Stimulated activated CD8-positive, alpha-beta memory T cell treated with anti-CD3 and anti-CD28 coated beads, Interleukin-2, amount 100 ng/mL, for 1 hour (primary cell): ENCODE measurements around the gene SH3GL1.

Experiments
- DNase-seq, 2 donors: peaks; one replicate each; pipeline ENCODE4 v3.0.0-alpha.2; 2020; ENCODE audit warnings: low read depth in 2 of 2

SH3GL1 gene, protein sequence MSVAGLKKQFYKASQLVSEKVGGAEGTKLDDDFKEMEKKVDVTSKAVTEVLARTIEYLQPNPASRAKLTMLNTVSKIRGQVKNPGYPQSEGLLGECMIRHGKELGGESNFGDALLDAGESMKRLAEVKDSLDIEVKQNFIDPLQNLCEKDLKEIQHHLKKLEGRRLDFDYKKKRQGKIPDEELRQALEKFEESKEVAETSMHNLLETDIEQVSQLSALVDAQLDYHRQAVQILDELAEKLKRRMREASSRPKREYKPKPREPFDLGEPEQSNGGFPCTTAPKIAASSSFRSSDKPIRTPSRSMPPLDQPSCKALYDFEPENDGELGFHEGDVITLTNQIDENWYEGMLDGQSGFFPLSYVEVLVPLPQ

DNA sequence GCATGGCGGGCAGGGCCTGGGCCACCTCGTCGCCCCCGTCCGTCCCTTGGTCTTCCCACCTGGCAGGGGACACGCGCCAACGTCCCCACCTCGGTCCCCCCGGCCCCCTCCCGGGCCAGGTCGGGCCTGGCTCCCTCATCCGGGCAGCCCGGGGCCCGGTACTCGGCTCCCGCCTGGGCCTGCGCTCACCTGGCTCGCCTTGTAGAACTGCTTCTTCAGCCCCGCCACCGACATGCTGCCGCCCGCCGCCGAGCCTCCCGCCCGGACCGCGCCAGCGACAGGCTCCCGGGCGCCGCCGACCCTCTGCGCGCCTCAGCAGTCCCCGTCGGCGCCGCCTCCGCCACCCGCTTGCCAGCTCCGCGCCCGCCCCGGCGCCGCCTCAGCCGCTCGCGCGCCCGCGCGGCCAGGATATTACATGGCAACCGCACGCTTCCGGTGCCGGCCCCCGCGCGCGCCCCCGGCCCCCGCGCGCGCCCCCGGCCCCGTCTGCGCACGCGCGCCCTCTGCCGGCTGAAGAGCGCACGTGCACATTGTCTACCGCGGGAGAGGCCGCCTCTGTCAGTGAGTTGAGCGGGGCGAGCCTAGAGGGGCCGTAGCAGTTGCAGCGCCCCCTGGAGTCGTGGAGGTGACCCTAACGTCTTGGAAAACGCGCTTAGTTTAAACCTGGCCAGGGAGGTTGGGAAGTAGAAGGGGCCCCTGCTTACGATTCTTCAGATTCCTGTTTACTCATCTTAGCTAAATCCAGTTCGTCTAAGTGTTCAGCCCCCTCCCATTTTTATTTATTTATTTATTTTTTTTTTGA is at the start of gene SH3GL1:
Gene SH3GL1, minus strand, starts transcription at position 413 of the 802 bp plus-strand sequence. Its CDS starts 179 bp downstream, at position 234.
- peak; percentile 90 to 92 for DNase-seq

DNA sequence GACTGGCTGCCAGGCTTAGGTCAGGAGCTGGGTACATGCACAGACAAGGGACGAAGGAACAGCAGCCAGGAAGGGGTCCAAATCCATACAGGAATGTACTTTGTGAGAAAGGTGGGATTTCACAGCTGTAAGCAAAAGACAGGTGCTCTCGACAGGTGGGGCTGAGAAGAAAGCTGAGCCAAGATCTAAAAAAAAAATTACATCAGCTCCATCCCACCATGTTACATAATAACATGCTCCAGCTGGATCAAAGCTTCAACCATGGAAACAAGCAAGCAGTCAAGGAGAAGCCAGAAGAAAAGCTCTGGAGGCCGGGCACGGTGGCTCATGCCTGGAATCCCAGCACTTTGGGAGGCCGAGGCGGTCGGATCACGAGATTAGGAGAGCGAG is 49.3 kb upstream of the SH3GL1 start:
- DNase-seq: no peak

DNA sequence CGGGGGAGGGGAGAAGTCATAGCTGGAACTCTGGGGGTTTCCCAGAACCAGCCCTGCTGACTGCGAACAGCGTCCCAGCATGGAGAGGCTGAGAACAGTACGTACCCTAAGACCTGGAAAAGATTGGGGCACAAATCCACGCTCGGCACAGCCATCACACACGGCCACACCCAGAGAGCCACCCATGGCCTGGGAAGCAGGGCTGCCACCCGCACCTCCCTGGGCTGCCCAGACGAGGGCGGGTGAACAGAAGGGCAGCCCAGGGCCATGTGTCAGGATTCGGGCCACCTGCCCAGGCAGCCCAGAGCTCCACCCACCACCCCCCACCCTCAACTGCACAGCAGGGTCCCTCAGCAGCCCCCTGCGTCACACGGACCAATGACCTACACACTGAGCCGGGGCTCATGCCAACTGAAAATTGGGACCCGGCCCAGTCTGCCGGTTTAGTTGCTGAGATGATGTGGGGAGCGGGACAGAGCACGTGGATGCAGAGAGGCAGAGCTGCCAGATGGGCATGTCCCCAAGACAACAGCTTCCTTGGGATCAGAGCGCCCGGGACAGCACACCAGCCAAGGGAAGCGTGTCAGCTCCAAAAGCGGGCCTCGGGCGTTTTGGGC is 48.8 kb upstream of the SH3GL1 start:
- DNase-seq: no peak

DNA sequence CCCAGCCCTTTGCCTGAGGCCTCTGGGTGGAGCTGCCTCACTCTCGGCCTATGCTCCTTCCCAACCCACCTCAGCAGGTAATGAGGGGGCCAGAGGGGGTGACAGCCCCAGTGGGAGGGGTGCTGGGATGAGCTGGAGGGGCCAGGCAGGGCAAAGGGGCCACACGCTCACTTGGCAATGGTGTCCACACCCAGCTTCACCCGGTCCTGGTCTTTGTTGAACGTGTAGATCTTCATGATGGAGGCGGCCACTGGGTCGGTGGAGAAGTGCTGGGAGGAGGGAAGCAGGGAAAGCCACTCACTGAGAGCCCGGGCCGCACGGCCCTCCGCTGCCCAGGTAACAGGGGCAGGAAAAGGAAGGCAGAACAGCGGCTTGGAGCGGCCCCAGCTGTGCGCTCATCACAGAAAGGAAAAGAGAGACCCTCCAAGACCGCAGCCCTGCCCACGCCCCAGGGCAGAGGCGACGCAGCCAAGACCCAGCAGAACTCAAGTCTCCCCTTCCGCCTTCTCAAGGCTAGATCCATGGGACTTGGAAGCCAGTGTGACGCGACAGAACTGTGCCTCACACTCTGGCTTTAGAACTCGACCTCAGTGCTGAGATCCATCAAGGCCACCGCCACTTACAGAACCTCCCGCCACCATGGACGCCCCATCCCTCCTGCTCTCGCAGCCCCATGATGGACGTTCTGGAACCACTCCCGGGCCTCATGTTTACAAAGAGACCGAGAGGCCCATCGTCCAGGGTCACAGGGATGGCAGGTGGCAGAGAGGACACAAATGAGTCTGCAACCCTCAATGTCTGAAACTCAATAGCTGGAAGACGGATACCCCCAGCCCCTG is 48.0 kb upstream of the SH3GL1 start:
- DNase-seq: no peak

DNA sequence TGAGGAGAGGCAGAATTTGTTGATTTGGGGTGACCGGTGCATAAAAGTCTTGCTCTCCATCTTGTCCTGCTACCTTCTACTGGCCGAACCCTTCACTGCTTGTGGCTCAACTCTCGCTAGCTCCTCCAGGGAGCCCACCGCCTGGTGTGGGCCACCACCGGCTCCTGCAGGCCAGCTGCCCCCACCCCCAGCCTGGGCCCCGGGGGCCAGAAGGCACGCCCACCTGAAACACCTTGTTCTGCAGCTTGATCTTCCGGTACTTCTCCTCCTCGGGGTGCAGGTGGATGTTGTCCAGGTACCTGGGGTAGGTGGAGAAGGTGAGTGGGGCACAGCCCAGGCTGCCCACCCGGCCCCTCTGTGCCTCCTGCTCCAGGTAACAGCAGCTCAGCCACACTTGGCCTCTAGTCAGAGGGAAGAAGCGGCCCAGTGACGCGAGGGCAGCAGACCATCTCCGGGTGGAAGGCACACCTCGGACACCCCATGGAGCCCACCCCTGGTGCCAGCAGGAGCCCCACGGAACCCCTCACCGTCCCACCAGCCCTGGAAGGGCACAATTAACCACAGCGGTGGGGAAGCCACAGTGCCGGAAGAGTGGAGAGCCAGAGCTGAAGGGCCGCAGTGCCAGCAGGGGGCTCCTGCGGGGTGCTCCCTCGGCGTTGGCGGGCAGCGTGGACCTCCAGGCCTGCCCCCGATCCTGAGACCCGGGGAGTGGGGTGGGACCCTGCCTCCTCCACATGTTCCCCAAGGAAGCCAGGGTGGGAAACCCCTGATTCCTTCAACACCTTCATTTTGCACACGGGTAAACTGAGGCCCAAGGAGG is 47.2 kb upstream of the SH3GL1 start:
- DNase-seq: no peak

DNA sequence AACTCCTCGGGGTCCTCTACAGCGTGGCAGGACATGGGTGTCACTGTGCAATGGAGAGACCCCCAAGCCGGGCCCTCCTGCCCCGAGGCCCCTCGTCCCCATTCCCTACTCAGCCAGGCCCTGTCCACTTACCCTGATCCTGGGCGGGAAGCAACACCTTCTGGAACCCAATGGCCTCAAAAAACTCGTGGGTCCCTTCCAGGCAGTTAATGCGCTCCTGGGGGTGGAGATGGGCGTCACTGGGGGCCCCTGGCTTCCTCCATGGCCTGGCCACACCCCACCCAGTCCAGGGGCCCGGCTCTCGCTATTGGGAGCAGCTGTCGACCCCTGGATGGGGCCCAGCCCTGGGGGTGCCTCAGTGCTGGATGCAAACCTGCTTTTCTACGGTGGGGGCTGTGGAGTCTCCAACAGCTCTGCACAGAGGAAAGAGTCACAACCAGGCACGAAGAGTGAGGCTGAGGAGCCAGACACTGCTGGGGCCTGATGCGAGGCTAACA is 46.4 kb upstream of the SH3GL1 start:
- no peak for DNase-seq

DNA sequence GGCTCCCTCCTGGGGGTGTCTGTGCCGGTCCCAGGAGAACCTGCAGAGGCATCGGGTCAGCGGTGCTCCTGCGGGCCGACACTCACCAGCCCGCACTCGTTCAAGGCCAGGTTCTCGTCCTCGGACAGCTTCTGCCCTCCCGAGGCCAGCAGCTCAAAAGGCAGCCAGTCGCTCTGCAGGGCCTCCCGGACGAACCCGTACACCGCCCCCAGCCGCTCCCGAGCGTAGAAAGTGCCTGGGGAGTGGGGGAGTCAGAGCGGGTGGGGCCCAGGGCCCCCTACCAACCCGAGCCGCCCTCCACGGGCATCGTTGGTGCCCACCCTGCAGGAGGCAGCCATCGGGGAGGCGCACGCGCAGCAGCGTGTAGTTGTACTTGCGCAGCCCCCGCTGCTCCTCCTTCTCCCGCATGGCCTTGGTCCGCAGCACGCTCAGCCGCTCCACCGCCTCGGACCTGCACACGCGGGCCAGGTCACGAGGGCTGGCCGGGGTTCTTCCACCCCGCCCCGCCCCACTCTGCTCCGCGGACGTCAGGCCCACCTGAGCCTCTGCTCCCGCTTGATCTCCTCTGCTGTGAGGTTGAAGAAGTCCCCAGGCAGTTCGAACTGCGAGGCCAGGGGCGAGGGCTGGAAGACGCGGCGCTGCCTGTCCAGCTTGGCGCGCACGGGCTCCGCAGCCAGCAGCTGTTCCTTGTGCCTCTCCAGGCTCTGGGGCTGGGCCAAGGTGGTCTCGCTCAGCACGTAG is 45.8 kb upstream of the SH3GL1 start:
- no peak for DNase-seq

DNA sequence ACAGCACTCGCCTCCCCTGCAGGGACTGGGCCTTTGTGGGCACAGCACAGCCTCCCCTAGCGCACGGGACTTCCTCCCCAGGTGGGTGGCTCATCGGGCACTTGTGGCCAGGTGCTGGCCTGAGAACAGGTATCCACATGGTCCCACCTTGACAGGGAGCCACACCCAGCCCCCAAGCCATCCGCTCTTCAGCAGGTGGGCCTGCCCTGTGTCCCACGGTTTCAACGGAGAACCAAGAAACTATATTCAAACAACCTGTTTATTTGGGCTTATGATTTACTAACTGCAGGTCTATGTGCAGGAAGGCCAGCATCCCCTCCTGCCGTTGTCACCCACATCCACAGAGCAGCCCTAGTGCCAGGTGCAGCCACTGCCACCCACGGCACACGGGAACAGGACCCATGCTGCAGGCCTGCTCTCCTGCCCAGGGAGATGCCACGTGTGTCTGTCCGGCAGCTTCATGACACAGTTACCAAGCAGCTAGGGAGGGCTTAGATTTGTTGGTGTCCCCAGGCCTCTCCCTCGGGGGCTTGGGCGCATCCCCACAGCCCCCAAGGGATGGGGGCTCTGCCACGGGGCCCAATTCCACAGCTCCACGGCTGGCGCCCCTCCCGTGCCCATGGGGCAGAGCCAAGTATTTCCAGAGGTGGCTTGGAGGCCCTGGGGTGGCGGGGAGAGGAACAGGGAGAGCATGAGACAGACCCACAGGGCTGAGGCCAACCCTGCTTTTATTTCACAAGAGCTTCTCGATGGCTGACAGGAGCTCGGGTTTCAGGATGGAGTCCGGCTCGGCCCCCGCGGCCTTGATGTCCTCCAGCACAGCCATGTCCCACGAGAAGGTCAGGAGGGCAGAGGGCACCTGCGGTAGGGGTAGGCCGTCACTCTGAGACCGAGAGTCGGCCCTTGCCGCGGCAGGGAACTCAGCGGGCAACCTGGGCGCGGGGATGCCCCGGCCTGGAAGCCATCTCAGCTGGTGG is 44.7 kb upstream of the SH3GL1 start:
- DNase-seq: no peak

DNA sequence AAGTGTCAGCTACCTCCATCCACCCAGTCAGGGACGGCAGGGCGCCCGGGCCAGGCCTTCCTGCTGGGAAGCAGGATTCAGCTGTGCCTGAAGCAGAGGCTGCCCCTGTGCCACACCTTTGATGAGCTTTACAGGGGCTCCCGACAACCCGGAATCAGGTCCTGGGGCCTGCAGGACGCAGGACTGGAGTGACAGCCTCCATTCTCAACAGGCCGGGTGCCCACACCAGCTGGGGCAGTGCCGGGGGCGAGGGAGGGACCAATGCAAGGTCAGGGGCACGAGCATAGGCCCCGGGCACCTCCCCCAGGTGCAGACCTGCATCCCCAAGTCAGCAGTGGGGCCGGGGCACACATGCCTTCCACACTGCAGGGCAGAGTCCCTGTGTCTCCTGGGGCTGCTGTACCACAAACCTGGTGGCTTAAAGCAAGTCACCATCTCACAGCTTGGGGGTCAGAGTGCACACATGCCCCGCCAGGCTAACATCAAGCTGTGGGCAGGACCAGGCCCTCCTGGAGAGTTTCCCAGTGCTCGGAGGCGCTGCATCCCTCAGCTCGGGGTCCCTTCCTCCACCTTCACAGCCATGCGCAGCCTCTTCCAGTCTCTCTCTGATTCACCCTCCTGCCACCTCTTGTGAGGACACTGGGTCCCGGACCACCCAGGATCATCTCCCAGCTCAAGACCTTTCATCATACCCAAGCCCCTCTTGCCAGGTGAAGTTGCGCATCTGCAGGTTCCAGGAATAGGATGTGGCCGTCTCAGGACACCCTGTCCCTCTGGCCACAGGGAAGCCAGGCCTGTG is 43.8 kb upstream of the SH3GL1 start:
- DNase-seq: no peak

DNA sequence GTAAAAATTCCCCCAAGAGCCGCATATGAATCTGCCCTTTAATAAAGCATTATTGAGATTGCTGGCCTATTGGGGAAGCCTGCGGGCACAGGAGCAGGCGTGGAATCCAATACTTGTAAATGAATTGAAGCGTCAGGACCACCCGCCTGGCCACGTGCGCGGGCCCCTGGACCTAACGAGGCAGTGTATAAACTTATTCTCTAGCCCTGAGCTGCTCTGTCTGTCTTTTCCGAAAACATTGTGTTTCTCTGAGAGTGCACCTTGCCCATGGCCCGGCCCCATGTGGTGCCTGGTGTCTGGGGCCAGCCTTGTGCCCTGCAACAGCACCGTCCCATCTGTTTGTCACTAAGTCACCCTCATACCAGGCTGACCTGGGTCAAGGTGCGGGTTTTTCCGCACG is 42.8 kb upstream of the SH3GL1 start:
- DNase-seq: no peak

DNA sequence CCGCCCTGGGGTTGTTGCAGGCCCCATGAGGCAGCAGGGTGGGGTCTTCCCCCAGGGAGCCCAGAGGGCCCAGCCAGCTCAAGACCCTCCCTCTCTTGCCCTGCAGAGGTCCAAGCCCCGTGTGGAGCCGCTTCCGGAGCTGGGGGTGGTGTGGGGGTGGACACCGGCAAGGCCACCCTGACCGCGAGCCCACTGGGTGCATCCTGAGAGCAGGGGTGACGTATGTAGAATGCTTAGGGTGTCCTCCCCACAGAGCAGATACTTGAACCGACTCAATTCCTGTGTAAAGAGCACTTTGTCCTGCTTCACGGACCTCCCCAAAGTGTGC is 42.4 kb upstream of the SH3GL1 start:
- DNase-seq: no peak

DNA sequence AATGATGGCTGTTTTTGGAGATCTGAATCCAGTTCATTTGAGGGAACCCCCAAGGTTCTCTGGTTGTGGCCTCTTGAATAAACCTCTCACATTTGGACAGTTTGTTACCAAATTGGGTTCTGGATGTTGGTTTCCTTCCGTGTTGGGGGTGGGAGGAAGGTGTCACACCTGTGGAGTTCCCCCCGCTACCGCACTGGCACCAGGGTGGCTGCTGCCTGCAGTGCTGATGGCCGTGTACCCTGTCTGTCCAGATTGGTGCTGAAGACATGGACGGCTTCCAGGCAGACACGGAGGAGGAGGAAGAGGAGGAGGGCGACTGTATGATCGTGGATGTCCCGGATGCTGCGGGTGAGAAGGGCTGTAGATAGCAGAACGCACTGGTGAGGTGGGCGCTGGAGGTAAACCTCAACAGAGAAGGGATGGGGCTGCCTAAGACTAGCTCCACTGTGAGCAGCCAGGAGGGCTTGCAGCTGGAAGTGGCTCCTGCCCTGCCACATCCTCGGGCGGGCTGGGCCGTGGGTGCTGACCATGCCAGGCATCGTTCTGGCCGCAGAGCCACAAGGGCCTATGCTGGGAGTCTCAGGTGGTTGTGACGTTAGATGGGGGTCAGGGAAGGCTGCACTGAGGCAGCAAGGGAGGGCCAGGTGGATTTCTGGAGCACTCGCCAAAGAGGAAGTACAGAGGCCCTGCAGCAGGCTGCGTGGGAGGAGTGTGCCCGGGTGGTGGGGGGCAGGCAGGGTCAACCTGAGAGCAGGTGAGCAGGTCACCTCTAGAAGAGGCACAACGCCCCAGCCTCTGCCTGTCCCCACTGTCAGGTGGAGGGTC is 41.9 kb upstream of the SH3GL1 start:
- DNase-seq: no peak

DNA sequence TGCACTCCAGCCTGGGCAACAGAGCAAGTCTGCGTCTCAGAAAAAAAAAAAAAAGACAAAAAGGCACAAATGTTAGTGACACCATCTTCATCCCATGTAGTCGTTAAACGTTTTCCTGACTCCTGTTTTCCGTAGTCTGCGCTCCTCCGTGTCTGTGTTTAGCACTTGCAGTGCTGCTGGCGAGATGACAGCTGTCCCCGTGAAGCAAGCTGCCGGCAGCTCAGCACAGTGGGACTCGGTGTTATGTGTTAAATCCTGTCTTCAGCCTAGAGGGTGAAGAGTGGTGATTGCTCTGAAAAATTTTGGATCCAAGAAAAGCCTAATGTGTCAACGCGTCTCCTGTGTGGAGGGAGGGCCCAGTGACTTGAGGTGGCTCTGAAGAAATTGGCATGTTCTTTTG is 38.9 kb upstream of the SH3GL1 start:
- no peak for DNase-seq

DNA sequence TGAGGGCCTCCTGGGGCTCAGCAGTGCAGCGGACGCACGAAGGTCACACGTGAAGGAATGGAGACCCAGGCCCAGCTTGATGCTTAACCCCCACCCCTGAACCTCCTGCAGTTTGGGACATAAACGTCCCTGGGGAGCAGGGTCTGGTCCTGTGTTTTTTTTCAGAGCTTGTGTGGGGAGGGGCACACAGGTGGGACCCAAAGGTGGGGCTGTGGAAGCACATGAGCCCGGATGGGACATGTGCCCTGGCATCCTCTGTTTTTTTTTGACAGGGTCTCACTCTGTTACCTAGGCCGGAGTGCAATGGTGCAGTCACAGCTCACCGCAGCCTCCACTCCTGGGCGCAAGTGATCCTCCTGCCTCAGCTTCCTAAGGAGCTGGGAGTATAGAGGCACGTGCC is 36.8 kb upstream of the SH3GL1 start:
- DNase-seq: no peak

DNA sequence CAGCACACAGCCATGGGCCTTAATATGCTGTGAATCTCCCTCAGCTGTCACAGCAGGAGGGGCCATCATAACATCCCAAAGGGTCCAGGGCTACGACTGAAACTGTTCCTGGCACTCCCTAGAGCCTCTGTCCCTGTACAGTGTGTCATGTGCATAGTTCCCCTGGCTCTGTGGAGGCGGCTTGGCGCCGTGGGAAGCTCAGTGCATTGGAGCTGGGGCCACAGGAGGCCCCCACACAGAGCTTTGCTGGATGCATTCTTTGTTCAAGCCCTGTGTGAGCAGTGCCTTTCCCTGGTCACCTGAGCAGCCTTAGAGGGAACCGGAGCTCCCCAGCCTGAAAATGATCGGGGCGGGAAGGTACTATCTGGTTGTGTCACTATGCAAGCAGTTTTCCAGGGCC is 35.9 kb upstream of the SH3GL1 start:
- no peak for DNase-seq

DNA sequence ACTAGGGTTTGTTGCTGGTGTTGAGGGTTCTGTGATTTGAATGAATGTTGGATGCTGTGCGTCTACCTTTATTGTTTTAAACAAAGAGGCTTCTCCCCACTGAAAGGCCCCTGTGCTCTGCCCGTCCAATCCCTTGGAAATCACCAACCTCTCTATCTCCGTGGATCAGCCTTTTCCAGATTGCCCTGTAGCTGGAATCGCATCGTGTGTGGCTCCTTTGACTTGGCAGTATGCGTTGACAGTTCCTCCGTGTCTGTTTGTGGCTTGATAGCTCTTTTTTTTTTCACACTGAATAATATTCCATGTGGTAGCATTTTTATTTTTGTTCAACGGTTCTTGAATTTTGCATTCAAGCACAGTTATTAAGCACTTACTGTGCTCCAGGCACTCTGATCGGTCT is 34.0 kb upstream of the SH3GL1 start:
- no peak for DNase-seq

DNA sequence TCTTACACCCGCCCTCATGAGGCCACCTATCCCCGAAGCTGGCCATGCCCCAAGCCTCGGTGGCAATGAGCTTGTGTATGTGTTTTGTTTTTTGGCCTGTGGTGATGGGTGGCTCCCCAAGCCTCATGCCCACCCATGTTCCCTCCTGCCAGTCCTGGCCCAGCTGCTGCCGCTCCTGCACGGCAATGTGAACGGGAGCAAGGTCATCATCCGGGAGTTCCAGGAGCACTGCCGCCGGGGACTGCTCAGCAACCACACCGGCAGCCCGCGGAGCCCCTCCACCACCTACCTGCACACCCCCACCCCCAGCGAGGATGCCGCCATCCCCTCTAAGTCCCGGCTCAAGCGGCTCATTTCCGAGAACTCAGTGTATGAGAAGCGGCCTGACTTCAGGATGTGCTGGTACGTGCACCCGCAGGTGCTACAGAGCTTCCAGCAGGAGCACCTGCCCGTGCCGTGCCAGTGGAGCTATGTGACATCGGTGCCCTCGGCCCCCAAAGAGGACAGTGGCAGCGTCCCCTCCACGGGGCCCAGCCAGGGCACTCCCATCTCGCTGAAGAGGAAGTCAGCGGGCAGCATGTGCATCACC is 32.7 kb upstream of the SH3GL1 start:
- no peak for DNase-seq
